ENCODE data around the gene PTPRN2. TPM values are rescaled to one million over a fixed set of nuclear protein-coding genes. Genes with fewer than 3 reads are reported as not detected.

Gene PTPRN2
- total RNA-seq, 1 experiment from 2014 or later: 2.1 TPM

GRCh38 chr7:158590181-158590530, 2.5 kb upstream of the PTPRN2 start:
- Histone ChIP-seq H3K9me2 (ENCODE audit: insufficient read depth) (no peaks in the 10 kb centered on the region), H3K4me3 (replicated peaks in 1 of 2; ENCODE audit: low read depth in 1 of 2, low read length in 2 of 2) (no peak overlapping the region), H2AFZ (ENCODE audit: low read depth, low read length, poor library complexity, severe bottlenecking) (no peak overlapping the region), H3K36me3 (ENCODE audit: control insufficient read depth in 1 of 2, insufficient read depth in 2 of 2, low read length in 2 of 2) (no peaks in the 10 kb centered on the region), H3K4me2 (ENCODE audit: low read length) (no peak overlapping the region), H3K9me3 (ENCODE audit: control insufficient read depth in 1 of 2, insufficient read depth in 1 of 2, low read depth in 1 of 2, low read length in 2 of 2) (peaks cover 0 to 3% of the 10 kb centered on the region in 2 experiments; a peak in 2 of 4 replicates), H4K20me1 (ENCODE audit: insufficient read depth) (no peaks in the 10 kb centered on the region), H3K27ac (ENCODE audit: low read depth, low read length) (no peak overlapping the region), H3K79me2 (ENCODE audit: insufficient read depth, low read length) (no peaks in the 10 kb centered on the region), H3K4me1 (ENCODE audit: control insufficient read depth in 1 of 2, insufficient read depth in 2 of 2, low read length in 2 of 2) (no peaks in the 10 kb centered on the region; a peak in 1 of 4 replicates), H3K9ac (ENCODE audit: low read length) (no peak overlapping the region), H3K27me3 (ENCODE audit: insufficient read depth, low read length) (no peaks in the 10 kb centered on the region; the same call in 1 of the 2 replicates)
- intact Hi-C loops (cut with micrococcal nuclease): no loop called here
- no peak for DNase-seq (ENCODE audit: low read depth, low spot score)
- CTCF ChIA-PET: no interaction called here
- RAD21 ChIA-PET (ENCODE audit: low non-redundant PET in 1 of 2, low total read pairs in 2 of 2, uncharacterized antibody in 2 of 2, unreplicated experiment in 2 of 2): no interaction called here
- BruUV-seq (replicated peaks): no TSS peak
- ATAC-seq: no peak
- TF ChIP-seq EZH2 (IDR thresholded peaks at IDR 0.05) (no peak), ZNF274 (IDR thresholded peaks at IDR 0.05; ENCODE audit: low read depth, low read length) (no peak), EGR1 (IDR thresholded peaks at IDR 0.05; ENCODE audit: low read depth) (no peak), EZH2phosphoT487 (IDR thresholded peaks at IDR 0.05; ENCODE audit: borderline replicate concordance) (no peak), YY1 (IDR thresholded peaks at IDR 0.05; ENCODE audit: extremely low read depth, insufficient replicate concordance, low read depth, low read length) (no peak), POLR2A (IDR thresholded peaks at IDR 0.05; ENCODE audit: borderline replicate concordance, extremely low read depth, insufficient read depth, insufficient read length) (no peak), TCF7L2 (IDR thresholded peaks at IDR 0.05; ENCODE audit: borderline replicate concordance, extremely low read depth, insufficient read depth, insufficient read length) (no peak), MAX (IDR thresholded peaks at IDR 0.05) (no peak), RAD21 (IDR thresholded peaks at IDR 0.05; ENCODE audit: low read depth) (no peak)
- POLR2A ChIA-PET: no interaction called here

GRCh38 chr7:158589653-158590052, 2.0 kb upstream of the PTPRN2 start:
- Histone ChIP-seq H3K9me3 (ENCODE audit: control insufficient read depth in 1 of 2, insufficient read depth in 1 of 2, low read depth in 1 of 2, low read length in 2 of 2) (peaks cover 0 to 3% of the 10 kb centered on the region in 2 experiments; a peak in 2 of 4 replicates), H3K9ac (ENCODE audit: low read length) (no peak overlapping the region), H3K4me2 (ENCODE audit: low read length) (no peak overlapping the region), H3K36me3 (ENCODE audit: control insufficient read depth in 1 of 2, insufficient read depth in 2 of 2, low read length in 2 of 2) (no peaks in the 10 kb centered on the region), H3K4me3 (replicated peaks in 1 of 2; ENCODE audit: low read depth in 1 of 2, low read length in 2 of 2) (no peak overlapping the region), H4K20me1 (ENCODE audit: insufficient read depth) (no peaks in the 10 kb centered on the region), H3K9me2 (ENCODE audit: insufficient read depth) (no peaks in the 10 kb centered on the region), H3K27me3 (ENCODE audit: insufficient read depth, low read length) (peaks cover under 1% of the 10 kb centered on the region; the same call in 1 of the 2 replicates), H2AFZ (ENCODE audit: low read depth, low read length, poor library complexity, severe bottlenecking) (no peak overlapping the region), H3K27ac (ENCODE audit: low read depth, low read length) (no peak overlapping the region), H3K4me1 (ENCODE audit: control insufficient read depth in 1 of 2, insufficient read depth in 2 of 2, low read length in 2 of 2) (no peaks in the 10 kb centered on the region; a peak in 1 of 4 replicates), H3K79me2 (ENCODE audit: insufficient read depth, low read length) (no peaks in the 10 kb centered on the region)
- ChIA-PET POLR2A (no interaction called here), RAD21 (ENCODE audit: low non-redundant PET in 1 of 2, low total read pairs in 2 of 2, uncharacterized antibody in 2 of 2, unreplicated experiment in 2 of 2) (no interaction called here), CTCF (no interaction called here)
- no peak for TF ChIP-seq CTCF (IDR thresholded peaks at IDR 0.05 in 2 of 3, conservative IDR thresholded peaks at IDR 0.05 in 1 of 3; ENCODE audit: borderline replicate concordance in 1 of 3, insufficient read depth in 1 of 3, low read depth in 2 of 3, low read length in 2 of 3)
- TF ChIP-seq SIN3A (IDR thresholded peaks at IDR 0.05; ENCODE audit: low read depth): no peak
- no peak for TF ChIP-seq CBX3 (IDR thresholded peaks at IDR 0.05; ENCODE audit: low read depth)
- no peak for TF ChIP-seq ZNF274 (IDR thresholded peaks at IDR 0.05; ENCODE audit: low read depth, low read length)
- no peak for TF ChIP-seq ZBTB33 (IDR thresholded peaks at IDR 0.05; ENCODE audit: extremely low read depth, insufficient replicate concordance, low read length)
- TF ChIP-seq MAX (IDR thresholded peaks at IDR 0.05): no peak
- no peak for TF ChIP-seq SRF (IDR thresholded peaks at IDR 0.05; ENCODE audit: low read depth)
- DNase-seq (ENCODE audit: low read depth, low spot score): no peak
- intact Hi-C loops (cut with micrococcal nuclease): no loop called here
- ATAC-seq: no peak
- BruUV-seq (replicated peaks): no TSS peak
